Thyroid gland (tissue), 4 donors: ENCODE measurements around the gene MSN. TPM values are rescaled to one million over a fixed set of nuclear protein-coding genes. Genes with fewer than 3 reads are reported as not detected.
"Not testable (repeated sequence)": the region's sequence is repeated elsewhere in the genome, so short reads cannot be mapped to it uniquely, and the experiment has no call there.

Experiments
- DNase-seq, 2 donors: peaks; one replicate each; pipeline ENCODE4 v3.0.0-alpha.2; 2019
- H3K27ac ChIP-seq, 3 donors: fragments of 200-600 bp; sonication (generic); 1 replicate in 2 of 3; 2 replicates in 1 of 3; pipeline ENCODE4 v1.5.1; 2016 to 2019; ENCODE audit warnings: mild to moderate bottlenecking in 1 of 3, moderate library complexity in 1 of 3
- H3K27me3 ChIP-seq: fragments of 200-600 bp; sonication (generic); one replicate; pipeline ENCODE4 v1.5.1; 2019
- H3K36me3 ChIP-seq, 2 donors: fragments of 200-600 bp; sonication (generic); one replicate each; pipeline ENCODE4 v1.5.1; 2016 to 2019
- H3K4me1 ChIP-seq, 2 donors: fragments of 200-600 bp; sonication (generic); one replicate each; pipeline ENCODE4 v1.5.1; 2017 to 2019
- H3K4me3 ChIP-seq, 3 donors: fragments of 200-600 bp; sonication (generic); replicated peaks in 1 of 3; 1 replicate in 2 of 3; 2 replicates in 1 of 3; pipeline ENCODE4 v1.5.1; 2016; ENCODE audit warnings: mild to moderate bottlenecking in 1 of 3
- H3K9me3 ChIP-seq: fragments of 200-600 bp; sonication (generic); one replicate; pipeline ENCODE4 v1.5.1; 2017
- POLR2A ChIP-seq, 2 donors: fragments of 450-650 bp; IDR thresholded peaks; one replicate each; pipeline ENCODE4 v1.6.1; 2017; ENCODE audit warnings: antibody characterized with exemption in 2 of 2, mild to moderate bottlenecking in 2 of 2, moderate library complexity in 1 of 2
- WGBS, 2 donors: methylation state at CpG; one replicate each; pipeline ENCODE4 v1.1.5; 2017; 5-methylcytosine and 5-hydroxymethylcytosine counted together
- intact Hi-C: fragments of 100-400 bp; cut with DNase I; formaldehyde crosslinking; loops from one replicate; pipeline ENCODE4 v1.15.1; 2023
- total RNA-seq, 4 donors: library from RNA; depleted of rRNA; stranded (reverse); fragments of >200 nt; gene quantifications; one replicate each; pipeline ENCODE4 v1.2.3, GENCODE V29; 2016
- TF ChIP-seq, protein P1 (sequence below), 6 experiments: fragments of 200-600 bp in 3 of 6; fragments of 450-650 bp in 3 of 6; sonication (generic) in 3 of 6; IDR thresholded peaks; one replicate each; pipeline ENCODE4 v1.5.1; 2016 to 2019; ENCODE audit warnings: antibody characterized with exemption in 6 of 6, mild to moderate bottlenecking in 2 of 6, inconsistent platforms in 1 of 6, moderate library complexity in 1 of 6

MSN gene
- total RNA-seq, 4 donors from 2014 or later: 204 to 318 (median 259) TPM

DNA sequence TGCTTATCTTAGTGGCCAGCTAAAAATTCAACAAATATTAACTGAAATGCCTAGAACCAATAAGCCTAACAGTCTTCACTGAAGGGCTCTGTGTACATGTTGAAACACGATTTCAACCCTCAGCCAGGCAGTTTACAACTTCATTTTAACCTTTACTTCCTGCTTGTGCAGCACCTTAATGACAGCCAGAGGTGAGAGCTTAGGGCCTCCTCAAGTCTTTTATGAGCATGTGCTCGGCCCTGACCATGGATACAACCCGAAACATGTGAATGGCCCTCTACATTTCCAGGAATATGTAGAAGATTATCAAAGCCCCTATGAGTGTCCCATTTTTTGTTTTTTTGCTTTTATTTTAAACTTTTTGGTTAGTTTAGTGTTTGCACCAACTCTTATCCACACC lies 88.3 kb downstream of the MSN start:
- Histone ChIP-seq H3K36me3 (no peaks in the 10 kb centered on the region), H3K27ac (no peak overlapping the region), H3K4me1 (no peaks in the 10 kb centered on the region), H3K4me3 (no peak overlapping the region), H3K27me3 (no peaks in the 10 kb centered on the region), H3K9me3 (no peaks in the 10 kb centered on the region)
- intact Hi-C loops: no loop called here
- DNase-seq: no peak
- 78 to 83% methylated on average over 3 of the region's 3 CpGs for WGBS, 2 donors
- TF ChIP-seq POLR2A (IDR thresholded peaks at IDR 0.05): no peak
- TF ChIP-seq, protein P1, sequence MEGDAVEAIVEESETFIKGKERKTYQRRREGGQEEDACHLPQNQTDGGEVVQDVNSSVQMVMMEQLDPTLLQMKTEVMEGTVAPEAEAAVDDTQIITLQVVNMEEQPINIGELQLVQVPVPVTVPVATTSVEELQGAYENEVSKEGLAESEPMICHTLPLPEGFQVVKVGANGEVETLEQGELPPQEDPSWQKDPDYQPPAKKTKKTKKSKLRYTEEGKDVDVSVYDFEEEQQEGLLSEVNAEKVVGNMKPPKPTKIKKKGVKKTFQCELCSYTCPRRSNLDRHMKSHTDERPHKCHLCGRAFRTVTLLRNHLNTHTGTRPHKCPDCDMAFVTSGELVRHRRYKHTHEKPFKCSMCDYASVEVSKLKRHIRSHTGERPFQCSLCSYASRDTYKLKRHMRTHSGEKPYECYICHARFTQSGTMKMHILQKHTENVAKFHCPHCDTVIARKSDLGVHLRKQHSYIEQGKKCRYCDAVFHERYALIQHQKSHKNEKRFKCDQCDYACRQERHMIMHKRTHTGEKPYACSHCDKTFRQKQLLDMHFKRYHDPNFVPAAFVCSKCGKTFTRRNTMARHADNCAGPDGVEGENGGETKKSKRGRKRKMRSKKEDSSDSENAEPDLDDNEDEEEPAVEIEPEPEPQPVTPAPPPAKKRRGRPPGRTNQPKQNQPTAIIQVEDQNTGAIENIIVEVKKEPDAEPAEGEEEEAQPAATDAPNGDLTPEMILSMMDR (IDR thresholded peaks at IDR 0.05): no peak

- no peak for DNase-seq
- H3K27ac ChIP-seq: no peak overlapping the region
- H3K4me1 ChIP-seq: no peaks in the 10 kb centered on the region
- intact Hi-C loops: no loop called here
- H3K27me3 ChIP-seq: no peaks in the 10 kb centered on the region
- no peaks in the 10 kb centered on the region for H3K9me3 ChIP-seq
- TF ChIP-seq POLR2A (IDR thresholded peaks at IDR 0.05): no peak
- TF ChIP-seq, protein P1 (IDR thresholded peaks at IDR 0.05): no peak
- H3K4me3 ChIP-seq: no peak overlapping the region
- 93 to 96% methylated on average over 3 of the region's 3 CpGs for WGBS, 2 donors
- H3K36me3 ChIP-seq: no peaks in the 10 kb centered on the region
These were observed 90.5 kb downstream of the MSN start for GRCh38 chrX:65757943-65758342.

GRCh38 chrX:65758505-65758904 lies 91.1 kb downstream of the MSN start:
- TF ChIP-seq POLR2A (IDR thresholded peaks at IDR 0.05): no peak
- TF ChIP-seq, protein P1 (IDR thresholded peaks at IDR 0.05): no peak
- no peaks in the 10 kb centered on the region for H3K36me3 ChIP-seq
- no peaks in the 10 kb centered on the region for H3K27me3 ChIP-seq
- WGBS, 2 donors: 85 to 100% methylated on average over 1 of the region's 1 CpG
- DNase-seq: no peak
- intact Hi-C loops: no loop called here
- no peak overlapping the region for H3K4me3 ChIP-seq
- H3K27ac ChIP-seq: no peak overlapping the region
- no peaks in the 10 kb centered on the region for H3K4me1 ChIP-seq
- H3K9me3 ChIP-seq: no peaks in the 10 kb centered on the region

DNA sequence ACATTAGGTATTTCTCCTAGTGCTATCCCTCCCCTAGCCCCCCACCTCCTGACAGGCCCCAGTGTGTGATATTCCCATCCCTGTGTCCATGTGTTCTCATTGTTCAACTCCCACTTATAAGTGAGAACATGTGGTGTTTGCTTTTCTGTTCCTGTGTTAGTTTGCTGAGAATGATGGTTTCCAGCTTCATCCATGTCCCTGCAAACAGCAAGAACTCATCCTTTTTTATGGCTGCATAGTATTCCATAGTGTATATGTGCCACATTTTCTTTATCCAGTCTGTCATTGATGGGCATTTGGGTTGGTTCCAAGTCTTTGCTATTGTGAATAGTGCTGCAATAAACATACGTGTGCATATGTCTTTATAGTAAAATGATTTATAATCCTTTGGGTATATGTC lies 92.1 kb downstream of the MSN start:
- WGBS, 2 donors: 100% methylated on average over 1 of the region's 1 CpG; no CpG with 5 or more reads in 1 of the 2 donors
- H3K27ac ChIP-seq, H3K27me3 ChIP-seq, H3K9me3 ChIP-seq, H3K36me3 ChIP-seq, H3K4me3 ChIP-seq, intact Hi-C loops, H3K4me1 ChIP-seq, DNase-seq: not testable (repeated sequence)

DNA sequence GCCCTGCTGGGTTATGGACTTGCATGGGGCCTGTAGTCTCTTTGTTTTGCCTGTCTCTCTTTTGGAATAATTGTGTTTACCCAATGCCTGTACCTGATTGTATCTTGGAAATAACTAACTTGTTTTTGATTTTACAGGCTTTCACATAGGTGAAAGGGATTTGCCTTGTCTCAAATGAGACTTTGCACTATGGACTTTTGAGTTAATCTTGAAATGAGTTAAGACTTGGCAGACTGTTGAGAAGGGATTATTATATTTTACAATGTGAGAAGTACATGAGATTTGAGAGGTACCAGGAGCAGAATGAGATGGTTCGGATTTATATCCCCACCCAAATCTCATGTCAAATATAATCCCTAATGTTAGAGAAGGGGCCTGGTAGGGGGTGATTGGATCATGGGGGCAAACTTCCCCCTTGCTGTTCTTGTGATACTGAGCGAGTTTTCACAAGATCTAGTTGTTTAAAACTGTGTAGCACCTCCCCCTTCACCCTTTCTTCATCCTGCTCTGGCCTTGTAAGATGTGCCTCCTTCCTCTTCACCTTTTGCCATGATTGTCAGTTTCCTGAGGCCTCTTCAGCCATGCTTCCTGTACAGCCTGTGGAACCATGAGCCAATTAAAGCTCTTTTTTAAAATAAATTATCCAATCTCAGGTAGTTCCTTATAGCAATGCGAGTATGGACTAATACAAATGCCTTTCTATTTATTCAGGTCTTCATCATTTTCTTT lies 102.3 kb downstream of the MSN start:
- H3K4me3 ChIP-seq: no peak overlapping the region
- H3K27me3 ChIP-seq: no peaks in the 10 kb centered on the region
- no peak overlapping the region for H3K27ac ChIP-seq
- TF ChIP-seq, protein P1 (IDR thresholded peaks at IDR 0.05): no peak
- no peak for TF ChIP-seq POLR2A (IDR thresholded peaks at IDR 0.05)
- H3K9me3 ChIP-seq: no peaks in the 10 kb centered on the region
- no peak for DNase-seq
- 86 to 89% methylated on average over 3 of the region's 3 CpGs for WGBS, 2 donors
- no peaks in the 10 kb centered on the region for H3K4me1 ChIP-seq
- no peaks in the 10 kb centered on the region for H3K36me3 ChIP-seq
- intact Hi-C loops: no loop called here
